Thyroid gland (tissue), 4 donors: ENCODE measurements around the gene NCAPD2.

Experiments used
- CTCF ChIP-seq, 6 experiments: fragments of 200-600 bp in 3 of 6; fragments of 450-650 bp in 3 of 6; sonication (generic) in 3 of 6; IDR thresholded peaks; one replicate each; pipeline ENCODE4 v1.5.1; 2016 to 2019; ENCODE audit warnings: antibody characterized with exemption in 6 of 6, mild to moderate bottlenecking in 2 of 6, inconsistent platforms in 1 of 6, moderate library complexity in 1 of 6
- POLR2A ChIP-seq, 2 donors: fragments of 450-650 bp; IDR thresholded peaks; one replicate each; pipeline ENCODE4 v1.6.1; 2017; ENCODE audit warnings: antibody characterized with exemption in 2 of 2, mild to moderate bottlenecking in 2 of 2, moderate library complexity in 1 of 2

GRCh38 chr12:6535960-6536847, 42.3 kb downstream of the NCAPD2 start:
- no peak for TF ChIP-seq POLR2A (IDR thresholded peaks at IDR 0.05)
- TF ChIP-seq CTCF (IDR thresholded peaks at IDR 0.05), result no peak
